ENCODE results near the gene NPAS3.

The NPAS3 gene

DNA sequence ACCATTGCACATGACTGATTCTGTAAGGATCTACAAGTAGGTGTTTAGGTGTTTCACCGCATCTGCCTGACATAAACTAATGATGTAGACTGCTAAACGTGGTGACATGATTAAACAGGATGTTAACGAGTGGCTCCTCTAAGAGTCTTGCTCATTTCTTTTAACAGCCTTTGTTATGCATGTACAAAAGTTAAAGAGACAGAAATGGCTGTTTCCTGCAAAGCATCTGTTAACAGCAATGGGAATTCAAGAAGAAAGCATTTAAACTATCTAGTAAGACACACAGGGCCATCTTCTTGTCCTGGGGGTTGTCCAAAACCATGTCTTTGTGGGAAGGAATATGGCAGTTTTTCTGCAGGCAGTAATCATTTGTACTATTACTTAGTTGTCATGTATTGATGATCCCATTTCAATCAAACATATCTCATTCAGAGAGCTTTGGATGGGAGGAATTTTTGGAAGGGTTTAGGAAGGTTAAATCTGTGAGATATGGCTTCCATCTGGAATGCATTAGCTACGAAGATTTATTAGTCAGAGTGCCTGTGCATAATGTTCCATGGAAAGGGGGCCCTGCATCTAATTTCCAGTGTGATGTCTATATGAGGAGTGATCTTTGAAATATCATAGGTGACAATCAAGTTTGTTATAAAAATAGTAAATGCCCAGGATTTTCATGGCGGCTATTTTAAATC lies 517.1 kb downstream of the NPAS3 start:
- DNase-seq, result no peak

GRCh38 chr14:33457021-33457420 lies 518.3 kb downstream of the NPAS3 start:
- TF ChIP-seq POLR2A (IDR thresholded peaks at IDR 0.05; ENCODE audit: low read length) (no peak), GATA1 (IDR thresholded peaks at IDR 0.05; ENCODE audit: low read depth, low read length) (no peak)
- no peak for DNase-seq

More for the DNA sequence above, 517.1 kb downstream of the NPAS3 start:
- TF ChIP-seq GATA1 (IDR thresholded peaks at IDR 0.05; ENCODE audit: low read depth, low read length) (no peak), POLR2A (IDR thresholded peaks at IDR 0.05; ENCODE audit: low read length) (no peak)

DNA sequence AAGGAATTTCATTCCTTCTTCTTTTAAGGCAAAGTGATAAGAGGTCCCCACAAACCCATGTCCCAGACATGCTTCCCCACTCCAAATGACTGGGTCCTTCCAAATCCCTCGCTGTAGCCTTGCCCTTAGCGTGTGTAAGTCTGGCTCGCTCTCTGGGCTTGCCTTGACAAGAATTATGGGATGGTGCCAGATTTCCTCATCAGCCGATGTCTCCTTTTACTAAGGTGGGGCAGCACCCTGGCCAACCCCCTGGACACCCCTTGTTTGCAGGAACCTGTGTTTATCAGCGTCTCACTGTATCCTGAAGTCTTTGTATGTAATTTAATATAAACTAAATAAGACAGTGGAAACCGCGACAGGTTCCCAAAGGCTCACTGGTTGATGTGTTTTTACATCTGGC lies 518.9 kb downstream of the NPAS3 start:
- TF ChIP-seq GATA1 (IDR thresholded peaks at IDR 0.05; ENCODE audit: low read depth, low read length) (no peak), POLR2A (IDR thresholded peaks at IDR 0.05; ENCODE audit: low read length) (no peak)
- no peak for DNase-seq

DNA sequence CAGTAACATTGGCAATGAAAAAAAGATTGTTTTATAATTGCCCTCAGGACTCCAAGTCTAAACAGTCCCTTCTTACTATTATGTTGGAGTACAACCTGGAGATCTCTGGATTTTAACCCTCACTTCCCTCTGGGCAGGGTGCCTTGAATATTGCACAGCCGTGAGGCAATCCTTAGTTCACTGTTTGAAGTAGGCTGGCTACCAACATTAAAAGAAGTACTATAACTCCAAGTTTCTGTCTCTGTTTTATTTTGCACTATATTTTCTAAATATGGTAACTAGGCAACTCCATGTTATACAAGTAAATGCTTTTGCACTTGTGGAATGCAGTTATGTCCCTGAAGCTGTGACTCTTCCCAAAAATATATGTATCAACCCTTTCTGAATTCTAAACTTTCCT lies 521.5 kb downstream of the NPAS3 start:
- no peak for TF ChIP-seq GATA1 (IDR thresholded peaks at IDR 0.05; ENCODE audit: low read depth, low read length)
- no peak for TF ChIP-seq POLR2A (IDR thresholded peaks at IDR 0.05; ENCODE audit: low read length)
- no peak for DNase-seq

DNA sequence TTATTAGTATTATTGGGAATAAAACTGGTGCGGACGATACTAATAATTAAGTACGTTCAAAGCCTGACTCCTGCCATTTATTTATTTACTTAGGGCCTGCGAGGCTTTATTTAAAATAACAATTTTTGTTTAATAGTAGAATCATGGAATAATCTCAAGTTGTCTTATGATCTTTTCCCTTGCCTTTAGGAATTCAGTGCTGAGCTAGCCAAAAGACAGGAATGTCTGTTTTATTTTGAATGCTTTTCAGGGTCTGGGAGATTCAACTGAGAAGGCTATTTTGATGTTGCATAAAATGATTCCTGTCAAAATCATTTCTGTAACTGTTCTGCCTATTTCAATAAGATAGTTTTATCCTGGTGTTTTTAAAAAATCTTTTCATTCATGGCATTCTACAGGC lies 522.4 kb downstream of the NPAS3 start:
- TF ChIP-seq GATA1 (IDR thresholded peaks at IDR 0.05; ENCODE audit: low read depth, low read length) (no peak), POLR2A (IDR thresholded peaks at IDR 0.05; ENCODE audit: low read length) (no peak)
- no peak for DNase-seq

GRCh38 chr14:33463731-33464130 lies 525.1 kb downstream of the NPAS3 start:
- DNase-seq, result no peak
- TF ChIP-seq POLR2A (IDR thresholded peaks at IDR 0.05; ENCODE audit: low read length) (no peak), GATA1 (IDR thresholded peaks at IDR 0.05; ENCODE audit: low read depth, low read length) (no peak)

- no peak for DNase-seq
- TF ChIP-seq POLR2A (IDR thresholded peaks at IDR 0.05; ENCODE audit: low read length) (no peak), GATA1 (IDR thresholded peaks at IDR 0.05; ENCODE audit: low read depth, low read length) (no peak)
These were observed 525.7 kb downstream of the NPAS3 start for GRCh38 chr14:33464254-33464962.

DNA sequence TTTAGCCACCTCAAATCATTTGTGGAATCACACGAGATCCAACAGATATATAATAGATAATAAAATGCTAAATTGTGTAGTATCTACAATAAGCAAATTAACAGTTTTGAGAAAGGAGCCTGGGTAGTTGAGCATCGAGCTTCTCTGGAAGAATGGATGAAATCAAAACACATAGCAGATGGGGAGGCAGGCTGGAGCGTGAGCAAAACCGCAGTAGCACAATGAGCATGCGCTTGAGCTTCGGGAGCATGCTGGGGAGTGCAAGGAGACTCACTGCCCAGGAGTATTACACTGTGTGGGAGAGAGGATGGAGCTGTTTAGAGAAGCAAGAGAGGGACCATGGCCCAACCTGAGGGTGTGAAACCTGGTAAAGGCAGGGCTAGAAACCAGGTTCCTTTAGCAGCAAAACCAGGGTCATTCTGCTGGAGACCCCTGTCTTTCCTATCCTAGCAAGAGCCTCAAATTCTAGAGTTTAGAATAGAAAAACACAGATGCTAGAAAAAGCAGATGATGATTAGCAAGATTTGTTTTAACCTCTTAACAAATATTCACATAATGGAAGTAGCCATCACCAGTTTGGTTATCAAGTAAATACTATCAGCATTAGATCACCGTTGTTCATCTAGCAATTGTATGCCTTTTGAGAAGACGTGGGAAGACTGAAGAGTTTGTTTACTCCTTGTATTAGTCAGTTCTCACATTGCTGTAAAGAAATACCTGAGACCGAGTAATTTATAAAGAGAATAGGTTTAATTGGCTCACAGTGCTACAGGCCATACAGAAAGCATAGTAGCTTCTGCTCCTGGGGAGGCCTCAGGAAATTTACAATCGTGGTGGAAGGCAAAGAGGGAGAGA lies 527.4 kb downstream of the NPAS3 start:
- no peak for DNase-seq
- TF ChIP-seq POLR2A (IDR thresholded peaks at IDR 0.05; ENCODE audit: low read length), result no peak
- no peak for TF ChIP-seq GATA1 (IDR thresholded peaks at IDR 0.05; ENCODE audit: low read depth, low read length)

- no peak for DNase-seq
- TF ChIP-seq POLR2A (IDR thresholded peaks at IDR 0.05; ENCODE audit: low read length), result no peak
- TF ChIP-seq GATA1 (IDR thresholded peaks at IDR 0.05; ENCODE audit: low read depth, low read length), result no peak
These were observed 529.3 kb downstream of the NPAS3 start for GRCh38 chr14:33467971-33468370.

- TF ChIP-seq GATA1 (IDR thresholded peaks at IDR 0.05; ENCODE audit: low read depth, low read length), result no peak
- no peak for TF ChIP-seq POLR2A (IDR thresholded peaks at IDR 0.05; ENCODE audit: low read length)
- DNase-seq, result no peak
These were observed 531.2 kb downstream of the NPAS3 start for GRCh38 chr14:33469898-33470297.

- no peak for DNase-seq
- TF ChIP-seq GATA1 (IDR thresholded peaks at IDR 0.05; ENCODE audit: low read depth, low read length) (no peak), POLR2A (IDR thresholded peaks at IDR 0.05; ENCODE audit: low read length) (no peak)
These were observed 533.1 kb downstream of the NPAS3 start for GRCh38 chr14:33471776-33472175.

DNA sequence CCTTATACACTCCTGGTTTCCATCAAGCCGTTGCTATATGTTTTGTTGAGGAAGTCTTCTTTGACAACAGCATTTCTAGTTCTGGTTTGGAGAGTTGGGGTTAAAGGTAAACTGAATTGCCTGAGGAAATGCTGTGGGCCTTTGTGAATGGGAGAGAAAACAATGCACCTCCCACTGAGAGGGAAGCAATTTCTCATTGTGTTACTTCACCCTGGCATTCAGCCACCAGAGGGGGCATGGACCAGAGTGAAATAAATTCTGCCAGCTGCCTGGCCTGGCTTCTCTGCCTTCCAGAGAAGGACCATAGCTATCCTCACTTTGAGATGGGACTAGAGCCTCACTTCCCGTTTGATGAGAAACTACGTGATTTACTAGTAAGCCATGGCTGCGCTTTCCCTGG lies 536.9 kb downstream of the NPAS3 start:
- no peak for TF ChIP-seq GATA1 (IDR thresholded peaks at IDR 0.05; ENCODE audit: low read depth, low read length)
- no peak for TF ChIP-seq POLR2A (IDR thresholded peaks at IDR 0.05; ENCODE audit: low read length)
- DNase-seq, result peak; percentile 10 to 11

DNA sequence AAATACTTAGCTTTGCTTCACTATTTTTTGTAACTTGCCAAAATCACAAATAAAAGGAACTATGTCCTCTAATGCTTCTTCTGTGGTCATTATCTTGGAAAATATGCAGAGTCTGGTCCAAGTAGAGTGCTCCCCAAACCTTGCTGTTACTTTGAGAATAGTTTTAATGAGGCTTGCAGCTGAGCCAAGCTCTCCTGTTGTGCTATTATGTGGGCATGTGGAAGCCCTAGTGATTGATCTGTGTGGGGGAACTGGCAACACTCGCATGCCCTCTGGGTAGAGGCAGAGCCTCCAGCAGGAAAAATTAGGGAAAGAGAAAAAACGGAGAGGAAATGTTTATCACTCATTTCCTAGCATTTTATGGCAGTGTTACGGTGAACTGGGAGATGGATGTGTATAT lies 539.1 kb downstream of the NPAS3 start:
- no peak for DNase-seq
- TF ChIP-seq GATA1 (IDR thresholded peaks at IDR 0.05; ENCODE audit: low read depth, low read length) (no peak), POLR2A (IDR thresholded peaks at IDR 0.05; ENCODE audit: low read length) (no peak)

Measured in erythroblast (primary cell).